RWPE1 (cell line): ENCODE measurements around the gene MYO5B.

ENCODE experiments used
- CTCF ChIA-PET: fragments of 350-600 bp; sonication (Branson Sonifier 250); formaldehyde crosslinking; extraction: SDS; loops from one replicate; lab custom pipeline; 2021; lab: Yijun Ruan, JAX
- POLR2A ChIA-PET: fragments of 400-600 bp; formaldehyde crosslinking; extraction: SDS; loops from one replicate; lab custom pipeline; 2020; ENCODE audit warnings: antibody characterized with exemption; ENCODE audit not compliant: low non-redundant PET; lab: Yijun Ruan, JAX
- DNase-seq: peaks from one replicate; pipeline ENCODE4 v3.0.0; 2012; ENCODE audit warnings: low spot score
- H3K27ac ChIP-seq: fragments of 450-650 bp; 2 replicates; pipeline ENCODE4 v1.5.1; 2017
- CTCF ChIP-seq: fragments of 450-650 bp; conservative IDR thresholded peaks from 2 replicates; pipeline ENCODE4 v1.5.1; 2017; ENCODE audit warnings: low read depth, mild to moderate bottlenecking

MYO5B gene

GRCh38 chr18:49857708-49858107 is 337.2 kb downstream of the MYO5B start:
- ChIA-PET CTCF (interaction anchor here (1.2 kb wide), 1 partner anchor 20 kb away, joined by 4 read pairs; no protein-coding TSS in a partner anchor), POLR2A (no interaction called here)
- no peak overlapping the region for H3K27ac ChIP-seq
- TF ChIP-seq CTCF: no peak
- no peak for DNase-seq

- TF ChIP-seq CTCF: no peak
- H3K27ac ChIP-seq: no peak overlapping the region
- POLR2A ChIA-PET: no interaction called here
- DNase-seq: no peak
- CTCF ChIA-PET: no interaction called here
These were observed 338.5 kb downstream of the MYO5B start for GRCh38 chr18:49856496-49856895.

GRCh38 chr18:49855711-49856415 is 339.1 kb downstream of the MYO5B start:
- no peak overlapping the region for H3K27ac ChIP-seq
- TF ChIP-seq CTCF: no peak
- ChIA-PET CTCF (interaction anchor here (0.7 kb wide), 1 partner anchor 569 kb away, joined by 3 read pairs; no protein-coding TSS in a partner anchor), POLR2A (no interaction called here)
- DNase-seq: no peak

GRCh38 chr18:49854681-49855080 is 340.3 kb downstream of the MYO5B start:
- DNase-seq: no peak
- TF ChIP-seq CTCF: no peak
- no peak overlapping the region for H3K27ac ChIP-seq
- POLR2A ChIA-PET: no interaction called here
- CTCF ChIA-PET: interaction anchor here (0.5 to 1.4 kb wide), 2 partner anchors 344 to 352 kb away, joined by 3 to 4 read pairs; no protein-coding TSS in a partner anchor

GRCh38 chr18:49853436-49853835 is 341.5 kb downstream of the MYO5B start:
- DNase-seq: no peak
- no peak overlapping the region for H3K27ac ChIP-seq
- ChIA-PET CTCF (interaction anchor here (1.4 kb wide), 1 partner anchor 343 kb away, joined by 4 read pairs; no protein-coding TSS in a partner anchor), POLR2A (no interaction called here)
- no peak for TF ChIP-seq CTCF

GRCh38 chr18:49853011-49853410 is 341.9 kb downstream of the MYO5B start:
- CTCF ChIA-PET: interaction anchor here (1.4 kb wide), 1 partner anchor 342 kb away, joined by 4 read pairs; no protein-coding TSS in a partner anchor
- TF ChIP-seq CTCF: no peak
- no peak overlapping the region for H3K27ac ChIP-seq
- DNase-seq: no peak
- POLR2A ChIA-PET: no interaction called here
